HepG2 (cell line): ENCODE data around the gene PREX1.

Source experiments
- CREB1 ChIP-seq, 2 experiments: fragments of 450-650 bp in 1 of 2; IDR thresholded peaks; 2 replicates each; pipeline ENCODE4 v1.6.1; 2016 to 2017; ENCODE audit warnings: control low read depth in 1 of 2, mild to moderate bottlenecking in 1 of 2, missing compliant biosample characterization in 1 of 2, missing genetic modification characterization in 1 of 2
- SP4 ChIP-seq: sonication (generic); formaldehyde crosslinking; IDR thresholded peaks from 2 replicates; pipeline ENCODE4 v1.8.1; 2023; ENCODE audit warnings: mild to moderate bottlenecking, missing genetic modification reagents
- TBP ChIP-seq: sonication (generic); formaldehyde crosslinking; IDR thresholded peaks from 2 replicates; pipeline ENCODE4 v1.5.0; 2020; ENCODE audit warnings: missing genetic modification reagents
- TF ChIP-seq, protein P1 (sequence below): sonication (generic); formaldehyde crosslinking; IDR thresholded peaks from 2 replicates; pipeline ENCODE4 v1.5.0; 2020; ENCODE audit warnings: mild to moderate bottlenecking, missing genetic modification reagents, moderate library complexity

DNA sequence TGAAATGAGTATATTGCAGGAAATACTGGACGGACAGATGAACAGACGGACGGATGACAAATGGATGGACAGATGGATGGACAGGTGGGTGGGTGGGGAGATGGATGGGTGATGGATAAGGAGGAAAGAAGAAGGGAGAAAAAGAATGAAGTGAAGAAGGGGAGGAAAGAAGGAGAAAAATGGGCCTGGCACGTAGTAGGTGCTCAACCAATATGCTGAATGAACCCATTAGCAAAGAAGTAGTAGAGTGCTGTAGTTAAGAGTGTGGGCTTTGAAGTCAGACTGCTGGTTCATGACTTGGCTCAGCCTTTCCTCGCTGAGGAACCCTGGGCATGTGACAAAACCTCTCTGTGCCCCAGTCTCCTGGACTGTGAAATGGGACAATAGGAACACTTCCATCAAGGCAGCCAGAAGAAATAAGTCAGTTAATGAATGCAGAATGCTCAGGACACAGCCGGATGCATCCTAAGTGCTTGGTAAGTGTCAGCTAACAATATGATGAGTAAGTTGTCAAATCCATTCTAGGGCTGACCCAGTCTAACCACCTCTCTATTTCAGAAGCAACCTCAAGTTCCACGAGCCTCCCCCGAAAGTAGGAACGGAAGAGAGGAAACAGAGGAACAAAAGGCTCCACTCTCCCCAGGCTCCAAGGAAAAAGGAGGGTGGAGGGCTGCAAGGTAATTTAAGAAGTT, 37.9 kb downstream of the PREX1 start:
- TF ChIP-seq CREB1 (IDR thresholded peaks at IDR 0.05) (no peak), CREB1 (CRISPR knock-in tag; IDR thresholded peaks at IDR 0.05) (no peak), SP4 (CRISPR knock-in tag) (no peak), TBP (CRISPR knock-in tag) (no peak)
- TF ChIP-seq, protein P1, sequence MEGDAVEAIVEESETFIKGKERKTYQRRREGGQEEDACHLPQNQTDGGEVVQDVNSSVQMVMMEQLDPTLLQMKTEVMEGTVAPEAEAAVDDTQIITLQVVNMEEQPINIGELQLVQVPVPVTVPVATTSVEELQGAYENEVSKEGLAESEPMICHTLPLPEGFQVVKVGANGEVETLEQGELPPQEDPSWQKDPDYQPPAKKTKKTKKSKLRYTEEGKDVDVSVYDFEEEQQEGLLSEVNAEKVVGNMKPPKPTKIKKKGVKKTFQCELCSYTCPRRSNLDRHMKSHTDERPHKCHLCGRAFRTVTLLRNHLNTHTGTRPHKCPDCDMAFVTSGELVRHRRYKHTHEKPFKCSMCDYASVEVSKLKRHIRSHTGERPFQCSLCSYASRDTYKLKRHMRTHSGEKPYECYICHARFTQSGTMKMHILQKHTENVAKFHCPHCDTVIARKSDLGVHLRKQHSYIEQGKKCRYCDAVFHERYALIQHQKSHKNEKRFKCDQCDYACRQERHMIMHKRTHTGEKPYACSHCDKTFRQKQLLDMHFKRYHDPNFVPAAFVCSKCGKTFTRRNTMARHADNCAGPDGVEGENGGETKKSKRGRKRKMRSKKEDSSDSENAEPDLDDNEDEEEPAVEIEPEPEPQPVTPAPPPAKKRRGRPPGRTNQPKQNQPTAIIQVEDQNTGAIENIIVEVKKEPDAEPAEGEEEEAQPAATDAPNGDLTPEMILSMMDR, result no peak
